ENCODE data around the gene NDUFB5.
A peak's percentile ranks its signal among the peaks of the same experiment; 100 is the strongest.

NDUFB5 gene

DNA sequence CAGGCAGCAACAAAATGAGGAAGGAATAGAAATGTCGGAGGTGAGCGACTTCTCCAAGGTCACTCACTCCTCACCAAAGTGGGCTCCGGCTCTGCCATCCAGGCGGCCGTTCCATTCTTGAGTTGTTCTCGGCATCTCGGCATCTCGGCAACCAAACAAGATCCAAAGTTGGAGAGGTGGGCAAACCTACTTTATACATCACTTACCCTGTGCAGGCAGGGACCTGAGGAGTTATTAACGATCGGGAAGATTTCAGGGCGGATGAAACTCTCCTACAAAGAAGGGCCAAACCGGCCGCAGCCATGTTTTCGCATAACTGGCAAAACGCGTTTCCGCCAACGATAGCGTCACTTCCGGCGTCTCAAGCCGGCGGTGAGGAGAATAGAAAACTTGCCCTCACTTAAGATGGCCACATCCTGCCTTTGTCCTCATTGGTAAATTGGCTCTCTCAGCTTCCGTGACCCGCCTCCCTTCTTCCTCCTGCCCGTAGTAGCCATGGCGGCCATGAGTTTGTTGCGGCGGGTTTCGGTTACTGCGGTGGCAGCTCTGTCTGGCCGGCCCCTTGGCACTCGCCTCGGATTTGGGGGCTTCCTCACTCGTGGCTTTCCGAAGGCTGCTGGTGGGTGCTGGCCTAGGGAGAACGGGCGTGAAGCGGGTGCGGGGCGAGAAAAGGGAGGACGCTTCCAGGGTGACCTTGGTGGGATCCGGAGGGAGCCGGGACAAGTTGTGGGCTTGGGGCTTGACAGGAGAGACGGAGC, at the start of gene NDUFB5, which contains the start of gene MRPL47:
Gene NDUFB5, plus strand, starts transcription at position 474 of the 758 bp plus-strand sequence. Its CDS starts 22 bp downstream, at position 496.
Gene MRPL47, minus strand, starts transcription at position 318 of the 758 bp plus-strand sequence. Its CDS starts 14 bp downstream, at position 304.
- Histone ChIP-seq H3K9me2 (replicated peaks; ENCODE audit: insufficient read depth, low read length) (no peaks in the 10 kb centered on the region), H3F3A (ENCODE audit: insufficient read depth) (peaks cover 17% of the 10 kb centered on the region), H3K4me2 (ENCODE audit: low read depth, low read length, poor library complexity, severe bottlenecking) (peak within 1 kb of the TSS; percentile 95), H4K20me1 (ENCODE audit: low read depth, low read length) (no peaks in the 10 kb centered on the region), H3K36me3 (ENCODE audit: low read length) (peaks cover 12% of the 10 kb centered on the region; the same call in 1 of the 2 replicates), H2AFZ (ENCODE audit: low read depth, low read length, severe bottlenecking) (peak within 1 kb of the TSS; percentile 86), H3K27ac (ENCODE audit: low read depth, low read length) (peak within 1 kb of the TSS; percentile 59), H3K9me3 (ENCODE audit: insufficient read depth, low read length) (no peaks in the 10 kb centered on the region), H3K9ac (ENCODE audit: low read length) (peak within 1 kb of the TSS; percentile 79), H3K79me2 (ENCODE audit: insufficient read depth, low read length) (peaks cover 51% of the 10 kb centered on the region), H3K27me3 (ENCODE audit: low read length) (no peaks in the 10 kb centered on the region), H3K4me3 (ENCODE audit: insufficient read depth, low read length, poor library complexity, severe bottlenecking) (peak within 1 kb of the TSS; percentile 79)
- no peak for TF ChIP-seq EZH2phosphoT487 (conservative IDR thresholded peaks at IDR 0.05; ENCODE audit: low read length)
- TF ChIP-seq, protein P1, sequence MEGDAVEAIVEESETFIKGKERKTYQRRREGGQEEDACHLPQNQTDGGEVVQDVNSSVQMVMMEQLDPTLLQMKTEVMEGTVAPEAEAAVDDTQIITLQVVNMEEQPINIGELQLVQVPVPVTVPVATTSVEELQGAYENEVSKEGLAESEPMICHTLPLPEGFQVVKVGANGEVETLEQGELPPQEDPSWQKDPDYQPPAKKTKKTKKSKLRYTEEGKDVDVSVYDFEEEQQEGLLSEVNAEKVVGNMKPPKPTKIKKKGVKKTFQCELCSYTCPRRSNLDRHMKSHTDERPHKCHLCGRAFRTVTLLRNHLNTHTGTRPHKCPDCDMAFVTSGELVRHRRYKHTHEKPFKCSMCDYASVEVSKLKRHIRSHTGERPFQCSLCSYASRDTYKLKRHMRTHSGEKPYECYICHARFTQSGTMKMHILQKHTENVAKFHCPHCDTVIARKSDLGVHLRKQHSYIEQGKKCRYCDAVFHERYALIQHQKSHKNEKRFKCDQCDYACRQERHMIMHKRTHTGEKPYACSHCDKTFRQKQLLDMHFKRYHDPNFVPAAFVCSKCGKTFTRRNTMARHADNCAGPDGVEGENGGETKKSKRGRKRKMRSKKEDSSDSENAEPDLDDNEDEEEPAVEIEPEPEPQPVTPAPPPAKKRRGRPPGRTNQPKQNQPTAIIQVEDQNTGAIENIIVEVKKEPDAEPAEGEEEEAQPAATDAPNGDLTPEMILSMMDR (IDR thresholded peaks at IDR 0.05; ENCODE audit: insufficient read depth, low read length, poor library complexity, severe bottlenecking), result no peak

DNA sequence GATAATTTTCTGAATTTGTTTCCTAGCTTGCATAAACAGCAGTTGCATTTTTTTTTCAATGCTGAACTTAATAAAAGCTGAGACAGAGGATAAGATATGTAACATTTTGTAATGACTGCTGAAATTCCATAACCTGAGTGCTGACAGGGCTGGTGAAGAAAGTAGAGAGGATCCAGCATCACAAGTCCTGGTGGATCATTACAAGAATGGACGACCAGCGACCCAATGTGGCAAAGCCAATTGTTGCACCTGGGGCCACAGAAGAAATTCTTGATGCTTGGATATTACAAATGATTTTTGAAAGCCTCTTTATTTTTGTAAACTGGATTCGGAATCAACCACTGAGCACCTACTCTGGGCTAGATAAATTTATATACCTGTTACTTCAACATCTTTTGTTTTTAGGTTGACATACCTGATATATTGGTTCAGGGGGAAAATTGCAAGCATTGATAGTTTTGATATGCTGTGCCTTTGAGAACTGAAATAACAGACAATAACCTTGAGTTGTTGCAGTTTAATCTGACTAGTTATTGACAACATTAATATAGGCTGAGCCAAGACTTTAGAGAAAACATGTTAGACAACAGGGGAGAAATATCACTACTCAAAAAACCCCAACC, 45.7 kb upstream of the NDUFB5 start:
- no peaks in the 10 kb centered on the region for H3K27me3 ChIP-seq (ENCODE audit: low read length)
- TF ChIP-seq EZH2phosphoT487 (conservative IDR thresholded peaks at IDR 0.05; ENCODE audit: low read length), result no peak
- TF ChIP-seq, protein P1 (IDR thresholded peaks at IDR 0.05; ENCODE audit: insufficient read depth, low read length, poor library complexity, severe bottlenecking), result peak; percentile 64
- no peaks in the 10 kb centered on the region for H3K36me3 ChIP-seq (ENCODE audit: low read length)
- H3K4me3 ChIP-seq (ENCODE audit: insufficient read depth, low read length, poor library complexity, severe bottlenecking), result no peak overlapping the region
- H3K79me2 ChIP-seq (ENCODE audit: insufficient read depth, low read length), result peaks cover 7% of the 10 kb centered on the region
- no peaks in the 10 kb centered on the region for H3K9me3 ChIP-seq (ENCODE audit: insufficient read depth, low read length)
- H3K4me2 ChIP-seq (ENCODE audit: low read depth, low read length, poor library complexity, severe bottlenecking), result no peak overlapping the region
- H4K20me1 ChIP-seq (ENCODE audit: low read depth, low read length), result no peaks in the 10 kb centered on the region
- H3F3A ChIP-seq (ENCODE audit: insufficient read depth), result no peaks in the 10 kb centered on the region; the same call in 1 of the 2 replicates
- H3K9ac ChIP-seq (ENCODE audit: low read length), result no peak overlapping the region
- H3K27ac ChIP-seq (ENCODE audit: low read depth, low read length), result no peak overlapping the region
- H2AFZ ChIP-seq (ENCODE audit: low read depth, low read length, severe bottlenecking), result no peak overlapping the region
- no peaks in the 10 kb centered on the region for H3K9me2 ChIP-seq (replicated peaks; ENCODE audit: insufficient read depth, low read length)

DNA sequence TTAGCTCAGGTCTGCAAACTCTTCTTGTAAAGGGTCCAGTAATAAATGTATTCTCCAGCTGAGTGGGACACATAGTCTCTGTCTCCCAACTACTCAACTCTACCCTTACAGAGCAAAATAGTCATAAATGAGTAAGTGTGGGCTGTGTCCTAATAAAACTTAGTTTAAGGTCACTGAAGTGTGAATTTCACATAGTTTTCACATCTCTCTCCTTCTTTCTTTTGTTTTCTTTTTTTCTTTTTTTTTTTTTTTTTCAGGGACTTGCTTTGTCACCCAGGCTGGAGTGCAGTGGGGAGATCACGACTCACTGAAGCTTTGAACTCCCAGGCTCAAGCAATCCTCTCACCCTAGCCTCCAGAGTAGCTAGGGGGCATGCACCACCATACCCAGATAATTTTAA, 43.8 kb upstream of the NDUFB5 start:
- no peak overlapping the region for H3K9ac ChIP-seq (ENCODE audit: low read length)
- no peaks in the 10 kb centered on the region for H4K20me1 ChIP-seq (ENCODE audit: low read depth, low read length)
- H3K36me3 ChIP-seq (ENCODE audit: low read length), result no peaks in the 10 kb centered on the region

More for the DNA sequence above, 43.8 kb upstream of the NDUFB5 start:
- H2AFZ ChIP-seq (ENCODE audit: low read depth, low read length, severe bottlenecking), result no peak overlapping the region
- no peaks in the 10 kb centered on the region for H3K9me3 ChIP-seq (ENCODE audit: insufficient read depth, low read length)
- TF ChIP-seq, protein P1 (IDR thresholded peaks at IDR 0.05; ENCODE audit: insufficient read depth, low read length, poor library complexity, severe bottlenecking), result no peak
- no peak for TF ChIP-seq EZH2phosphoT487 (conservative IDR thresholded peaks at IDR 0.05; ENCODE audit: low read length)
- no peaks in the 10 kb centered on the region for H3K27me3 ChIP-seq (ENCODE audit: low read length)
- no peaks in the 10 kb centered on the region for H3K9me2 ChIP-seq (replicated peaks; ENCODE audit: insufficient read depth, low read length)
- peaks cover 27% of the 10 kb centered on the region for H3K79me2 ChIP-seq (ENCODE audit: insufficient read depth, low read length)
- no peak overlapping the region for H3K4me2 ChIP-seq (ENCODE audit: low read depth, low read length, poor library complexity, severe bottlenecking)
- no peak overlapping the region for H3K27ac ChIP-seq (ENCODE audit: low read depth, low read length)
- H3K4me3 ChIP-seq (ENCODE audit: insufficient read depth, low read length, poor library complexity, severe bottlenecking), result no peak overlapping the region
- H3F3A ChIP-seq (ENCODE audit: insufficient read depth), result no peaks in the 10 kb centered on the region; the same call in 1 of the 2 replicates
